AG08395 (cell line): Measurements from ENCODE around the gene KCTD1.

Experiments
- DNase-seq: peaks from one replicate; pipeline ENCODE4 v3.0.0; 2012; ENCODE audit warnings: mixed read lengths, low spot score

The KCTD1 gene

GRCh38 chr18:26548415-26549262 is at the start of gene KCTD1:
TSS of gene KCTD1 (minus strand) at chr18:26548553. CDS start at chr18:26548536, 17 bp downstream.
- peak; percentile 90 for DNase-seq

GRCh38 chr18:26593365-26594320 is 45.3 kb upstream of the KCTD1 start:
- no peak for DNase-seq

GRCh38 chr18:26584745-26585144 is 36.4 kb upstream of the KCTD1 start:
- DNase-seq: no peak

- DNase-seq: no peak
Observed at GRCh38 chr18:26579941-26580618, 31.7 kb upstream of the KCTD1 start.

- no peak for DNase-seq
Observed at GRCh38 chr18:26575865-26576217, 27.5 kb upstream of the KCTD1 start.

GRCh38 chr18:26574958-26575864 is 26.9 kb upstream of the KCTD1 start:
- DNase-seq: peak; percentile 66

GRCh38 chr18:26568926-26569665 is 20.7 kb upstream of the KCTD1 start:
- DNase-seq: no peak

GRCh38 chr18:26568513-26568912 is 20.2 kb upstream of the KCTD1 start:
- no peak for DNase-seq

- no peak for DNase-seq
Observed at GRCh38 chr18:26566874-26567555, 18.7 kb upstream of the KCTD1 start.

GRCh38 chr18:26565514-26565913 is 17.2 kb upstream of the KCTD1 start:
- no peak for DNase-seq

GRCh38 chr18:26563024-26563423 is 14.7 kb upstream of the KCTD1 start:
- DNase-seq: no peak

- DNase-seq: no peak
Observed at GRCh38 chr18:26562568-26562967, 14.2 kb upstream of the KCTD1 start.

- DNase-seq: no peak
Observed at GRCh38 chr18:26561769-26562168, 13.4 kb upstream of the KCTD1 start.

- peak; percentile 49 for DNase-seq
Observed at GRCh38 chr18:26556573-26556972, 8.2 kb upstream of the KCTD1 start.

- no peak for DNase-seq
Observed at GRCh38 chr18:26555804-26556553, 7.6 kb upstream of the KCTD1 start.

- no peak for DNase-seq
Observed at GRCh38 chr18:26553943-26554342, 5.6 kb upstream of the KCTD1 start.

GRCh38 chr18:26551695-26552081 is 3.3 kb upstream of the KCTD1 start:
- no peak for DNase-seq

GRCh38 chr18:26550998-26551694 is 2.8 kb upstream of the KCTD1 start:
- DNase-seq: no peak
